ENCODE data around the gene RGSL1. TPM values are rescaled to one million over a fixed set of nuclear protein-coding genes. Genes with fewer than 3 reads are reported as not detected.

The RGSL1 gene
- total and polyA plus RNA-seq, 4 donors: 0.07 to 0.50 (median 0.31) TPM; not detected in 1

GRCh38 chr1:182552527-182552926, 102.6 kb downstream of the RGSL1 start:
- WGBS: 97% methylated on average over 2 of the region's 2 CpGs
- no peaks in the 10 kb centered on the region for H3K27me3 ChIP-seq (ENCODE audit: control insufficient read depth in 4 of 4, insufficient read depth in 4 of 4, low read length in 3 of 4)

DNA sequence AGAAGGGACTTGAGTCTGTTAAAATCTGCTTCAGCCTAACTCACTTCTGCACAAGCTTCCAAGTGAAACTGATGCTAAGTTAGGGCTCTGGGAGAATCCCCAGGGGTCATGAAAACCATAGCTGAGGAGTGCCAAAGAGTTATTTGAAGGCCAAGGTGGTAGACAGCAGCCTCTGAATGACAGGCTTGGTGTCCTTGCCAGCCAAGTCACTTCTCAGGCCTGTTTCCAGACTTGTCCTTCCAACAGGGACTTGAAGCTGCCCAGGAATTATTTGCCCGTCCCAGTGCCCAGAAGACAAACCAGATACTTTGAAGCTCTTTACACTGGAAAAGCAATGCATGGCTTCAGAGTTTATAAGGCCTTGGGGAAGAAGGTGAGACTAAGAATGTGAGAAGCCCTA, 105.5 kb downstream of the RGSL1 start:
- 98% methylated on average over 1 of the region's 1 CpG for WGBS
- no peak overlapping the region for H3K9ac ChIP-seq (ENCODE audit: low read depth in 1 of 2, low read length in 2 of 2)
- TF ChIP-seq EGR1 (IDR thresholded peaks at IDR 0.05; ENCODE audit: low read depth in 2 of 2) (no peak), GABPA (IDR thresholded peaks at IDR 0.05 in 1 of 2, conservative IDR thresholded peaks at IDR 0.05 in 1 of 2) (no peak), FOXA2 (IDR thresholded peaks at IDR 0.05) (no peak), YY1 (IDR thresholded peaks at IDR 0.05) (no peak)
- TF ChIP-seq, protein P1, sequence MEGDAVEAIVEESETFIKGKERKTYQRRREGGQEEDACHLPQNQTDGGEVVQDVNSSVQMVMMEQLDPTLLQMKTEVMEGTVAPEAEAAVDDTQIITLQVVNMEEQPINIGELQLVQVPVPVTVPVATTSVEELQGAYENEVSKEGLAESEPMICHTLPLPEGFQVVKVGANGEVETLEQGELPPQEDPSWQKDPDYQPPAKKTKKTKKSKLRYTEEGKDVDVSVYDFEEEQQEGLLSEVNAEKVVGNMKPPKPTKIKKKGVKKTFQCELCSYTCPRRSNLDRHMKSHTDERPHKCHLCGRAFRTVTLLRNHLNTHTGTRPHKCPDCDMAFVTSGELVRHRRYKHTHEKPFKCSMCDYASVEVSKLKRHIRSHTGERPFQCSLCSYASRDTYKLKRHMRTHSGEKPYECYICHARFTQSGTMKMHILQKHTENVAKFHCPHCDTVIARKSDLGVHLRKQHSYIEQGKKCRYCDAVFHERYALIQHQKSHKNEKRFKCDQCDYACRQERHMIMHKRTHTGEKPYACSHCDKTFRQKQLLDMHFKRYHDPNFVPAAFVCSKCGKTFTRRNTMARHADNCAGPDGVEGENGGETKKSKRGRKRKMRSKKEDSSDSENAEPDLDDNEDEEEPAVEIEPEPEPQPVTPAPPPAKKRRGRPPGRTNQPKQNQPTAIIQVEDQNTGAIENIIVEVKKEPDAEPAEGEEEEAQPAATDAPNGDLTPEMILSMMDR (IDR thresholded peaks at IDR 0.05; ENCODE audit: low read depth, low read length, missing input control): no peak
- TF ChIP-seq, protein P2, sequence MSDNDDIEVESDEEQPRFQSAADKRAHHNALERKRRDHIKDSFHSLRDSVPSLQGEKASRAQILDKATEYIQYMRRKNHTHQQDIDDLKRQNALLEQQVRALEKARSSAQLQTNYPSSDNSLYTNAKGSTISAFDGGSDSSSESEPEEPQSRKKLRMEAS (IDR thresholded peaks at IDR 0.05): no peak
- DNase-seq (ENCODE audit: low spot score): no peak
- no peaks in the 10 kb centered on the region for H3K36me3 ChIP-seq (ENCODE audit: control insufficient read depth in 4 of 4, insufficient read depth in 3 of 4, low read depth in 1 of 4, low read length in 3 of 4)
- H3K27ac ChIP-seq (ENCODE audit: low read depth in 1 of 2, low read length in 2 of 2): no peak overlapping the region
- H3K9me3 ChIP-seq (ENCODE audit: control insufficient read depth in 4 of 4, low read length in 3 of 4): peaks cover 3 to 5% (median 4%) of the 10 kb centered on the region in 4 donors
- H3K4me1 ChIP-seq (ENCODE audit: control insufficient read depth in 4 of 4, insufficient read depth in 4 of 4, low read length in 3 of 4): no peaks in the 10 kb centered on the region
- H3K27me3 ChIP-seq (ENCODE audit: control insufficient read depth in 4 of 4, insufficient read depth in 4 of 4, low read length in 3 of 4): no peaks in the 10 kb centered on the region
- no peak overlapping the region for H3K4me3 ChIP-seq (ENCODE audit: low read depth in 1 of 3, low read length in 3 of 3)

More at GRCh38 chr1:182552527-182552926, 102.6 kb downstream of the RGSL1 start:
- Histone ChIP-seq H3K27ac (ENCODE audit: low read depth in 1 of 2, low read length in 2 of 2) (no peak overlapping the region), H3K4me3 (ENCODE audit: low read depth in 1 of 3, low read length in 3 of 3) (no peak overlapping the region), H3K9me3 (ENCODE audit: control insufficient read depth in 4 of 4, low read length in 3 of 4) (peaks cover 3 to 5% (median 4%) of the 10 kb centered on the region in 4 donors), H3K9ac (ENCODE audit: low read depth in 1 of 2, low read length in 2 of 2) (no peak overlapping the region), H3K36me3 (ENCODE audit: control insufficient read depth in 4 of 4, insufficient read depth in 3 of 4, low read depth in 1 of 4, low read length in 3 of 4) (no peaks in the 10 kb centered on the region), H3K4me1 (ENCODE audit: control insufficient read depth in 4 of 4, insufficient read depth in 4 of 4, low read length in 3 of 4) (no peaks in the 10 kb centered on the region)
- no peak for DNase-seq (ENCODE audit: low spot score)
- TF ChIP-seq RAD21 (IDR thresholded peaks at IDR 0.05): no peak
- no peak for TF ChIP-seq RXRA (IDR thresholded peaks at IDR 0.05)
- TF ChIP-seq FOXA2 (IDR thresholded peaks at IDR 0.05): no peak
- no peak for TF ChIP-seq ATF3 (IDR thresholded peaks at IDR 0.05)
- no peak for TF ChIP-seq EGR1 (IDR thresholded peaks at IDR 0.05; ENCODE audit: low read depth in 2 of 2)
- TF ChIP-seq HNF4A (conservative IDR thresholded peaks at IDR 0.05): no peak
- TF ChIP-seq, protein P3, sequence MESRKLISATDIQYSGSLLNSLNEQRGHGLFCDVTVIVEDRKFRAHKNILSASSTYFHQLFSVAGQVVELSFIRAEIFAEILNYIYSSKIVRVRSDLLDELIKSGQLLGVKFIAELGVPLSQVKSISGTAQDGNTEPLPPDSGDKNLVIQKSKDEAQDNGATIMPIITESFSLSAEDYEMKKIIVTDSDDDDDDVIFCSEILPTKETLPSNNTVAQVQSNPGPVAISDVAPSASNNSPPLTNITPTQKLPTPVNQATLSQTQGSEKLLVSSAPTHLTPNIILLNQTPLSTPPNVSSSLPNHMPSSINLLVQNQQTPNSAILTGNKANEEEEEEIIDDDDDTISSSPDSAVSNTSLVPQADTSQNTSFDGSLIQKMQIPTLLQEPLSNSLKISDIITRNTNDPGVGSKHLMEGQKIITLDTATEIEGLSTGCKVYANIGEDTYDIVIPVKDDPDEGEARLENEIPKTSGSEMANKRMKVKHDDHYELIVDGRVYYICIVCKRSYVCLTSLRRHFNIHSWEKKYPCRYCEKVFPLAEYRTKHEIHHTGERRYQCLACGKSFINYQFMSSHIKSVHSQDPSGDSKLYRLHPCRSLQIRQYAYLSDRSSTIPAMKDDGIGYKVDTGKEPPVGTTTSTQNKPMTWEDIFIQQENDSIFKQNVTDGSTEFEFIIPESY (IDR thresholded peaks at IDR 0.05): no peak
- no peak for TF ChIP-seq TAF1 (conservative IDR thresholded peaks at IDR 0.05)
- no peak for TF ChIP-seq GABPA (IDR thresholded peaks at IDR 0.05 in 1 of 2, conservative IDR thresholded peaks at IDR 0.05 in 1 of 2)
- no peak for TF ChIP-seq JUND (IDR thresholded peaks at IDR 0.05)
- no peak for TF ChIP-seq FOXA1 (IDR thresholded peaks at IDR 0.05)
- TF ChIP-seq HNF4G (IDR thresholded peaks at IDR 0.05): no peak
- TF ChIP-seq SP1 (IDR thresholded peaks at IDR 0.05): no peak
- no peak for TF ChIP-seq YY1 (IDR thresholded peaks at IDR 0.05)
- TF ChIP-seq, protein P2 (IDR thresholded peaks at IDR 0.05): no peak
- TF ChIP-seq REST (IDR thresholded peaks at IDR 0.05): no peak
